ENCODE results near the gene CLIC2.

DNA sequence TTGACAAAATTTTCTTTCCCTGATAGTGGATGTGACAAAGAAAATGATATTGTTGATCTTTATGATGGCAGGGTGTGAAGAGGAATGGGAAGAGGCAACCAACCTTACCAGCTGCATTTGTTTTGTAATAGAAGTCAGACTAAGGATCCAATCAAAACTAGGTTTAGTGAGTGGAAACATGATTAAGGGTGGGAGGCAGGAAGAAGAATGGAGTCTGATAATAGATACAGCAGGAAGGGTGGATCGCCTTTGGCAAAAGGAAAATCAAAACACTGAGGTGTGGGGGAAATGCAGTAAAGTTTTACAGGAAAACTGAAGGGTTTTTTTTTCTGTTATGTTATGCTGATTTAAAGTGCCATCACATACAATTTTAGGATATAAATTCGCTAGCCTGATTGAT is 3.4 kb downstream of the CLIC2 start:
- no peak for TF ChIP-seq POLR2A (IDR thresholded peaks at IDR 0.05)
- no peak for TF ChIP-seq CTCF (IDR thresholded peaks at IDR 0.05)

Data from uterus (tissue), 2 donors.